Activated naive CD8-positive, alpha-beta T cell treated with anti-CD3 and anti-CD28 coated beads, Interleukin-2, amount 50 U/mL, for 24 hours (primary cell): ENCODE results near the gene PHETA1.
"Not testable (repeated sequence)": the region's sequence is repeated elsewhere in the genome, so short reads cannot be mapped to it uniquely, and the experiment has no call there.

ENCODE experiments used
- ATAC-seq: fragments of 150-1000 bp; cut with Tn5 transposase; one replicate; pipeline ENCODE4 v1.10.0; 2021
- DNase-seq: peaks from one replicate; pipeline ENCODE4 v3.0.0; 2021
- H3K27ac Mint-ChIP-seq: one replicate; pipeline ENCODE4 v1.8.0; 2021; ENCODE audit warnings: mild to moderate bottlenecking, mixed read lengths
- H3K27me3 Mint-ChIP-seq: one replicate; pipeline ENCODE4 v1.8.0; 2021; ENCODE audit warnings: mixed read lengths
- H3K36me3 Mint-ChIP-seq: one replicate; pipeline ENCODE4 v1.8.0; 2021; ENCODE audit warnings: low read depth, mixed read lengths
- H3K4me1 Mint-ChIP-seq: one replicate; pipeline ENCODE4 v1.8.0; 2021; ENCODE audit warnings: mixed read lengths
- H3K4me3 Mint-ChIP-seq: one replicate; pipeline ENCODE4 v1.8.0; 2021; ENCODE audit warnings: mild to moderate bottlenecking, moderate library complexity, mixed read lengths
- H3K9me3 Mint-ChIP-seq: one replicate; pipeline ENCODE4 v1.8.0; 2021; ENCODE audit warnings: mixed read lengths

The PHETA1 gene

DNA sequence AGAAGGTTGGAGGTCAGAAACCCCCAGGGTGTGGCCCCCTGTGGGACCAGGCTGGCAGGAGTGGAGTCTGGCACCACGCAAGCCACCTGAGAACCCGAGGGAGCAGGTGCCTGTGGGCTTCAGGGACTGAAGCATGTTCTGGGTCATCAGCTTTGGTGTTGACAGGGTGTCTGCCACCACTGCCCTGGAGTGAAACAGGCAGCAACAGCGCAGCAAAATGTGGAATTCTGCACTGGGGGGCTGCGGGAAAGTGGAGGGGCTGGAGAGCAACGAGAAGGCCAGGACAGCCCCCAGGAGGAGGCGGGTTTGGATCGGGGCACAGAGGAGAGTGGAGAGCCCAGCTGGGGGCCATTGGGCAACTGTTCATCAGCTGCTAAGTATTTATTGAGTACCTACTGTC lies 15.9 kb downstream of the PHETA1 start:
- DNase-seq (no peak), ATAC-seq (no peak)
- Mint-ChIP-seq H3K27ac (no peak overlapping the region), H3K27me3 (no peaks in the 10 kb centered on the region), H3K4me3 (no peak overlapping the region), H3K36me3 (no peaks in the 10 kb centered on the region), H3K9me3 (peaks cover 11% of the 10 kb centered on the region), H3K4me1 (peaks cover 3% of the 10 kb centered on the region)

DNA sequence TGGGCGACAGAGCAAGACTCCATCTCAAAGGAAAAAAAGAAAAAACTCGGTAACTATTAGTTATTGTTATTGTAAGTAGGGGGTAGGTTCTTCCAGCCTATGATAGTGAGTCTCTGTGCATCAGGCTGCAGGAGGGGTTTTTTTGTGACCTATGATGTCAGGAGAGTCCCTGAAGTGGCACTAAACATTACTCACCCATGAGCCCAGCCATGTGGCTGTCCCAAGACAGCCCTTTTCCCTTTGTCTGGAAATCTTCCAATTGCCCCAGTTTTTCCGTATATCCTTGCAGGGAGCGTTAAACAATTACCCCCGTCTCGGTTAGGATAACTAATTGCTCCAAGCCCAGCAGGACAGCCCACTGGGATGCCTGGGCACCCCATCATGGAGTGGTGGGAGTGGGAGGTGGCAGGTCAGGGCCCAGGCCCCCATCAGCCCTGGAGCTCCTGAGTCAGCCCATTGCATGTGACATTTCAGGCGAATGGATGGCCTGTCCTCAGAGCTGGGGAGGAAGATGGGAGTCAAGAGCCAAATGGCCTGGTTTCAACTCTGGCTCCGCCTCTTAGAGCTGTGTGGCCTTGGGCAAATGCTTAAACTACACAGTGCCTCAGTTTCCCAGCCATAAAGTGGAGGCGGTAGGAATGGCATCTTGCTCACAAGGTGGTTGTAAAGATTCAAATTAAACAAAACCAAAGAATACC lies 16.4 kb downstream of the PHETA1 start:
- DNase-seq (no peak), ATAC-seq (peak; percentile 77)
- H3K27me3 Mint-ChIP-seq, result no peaks in the 10 kb centered on the region
- H3K9me3 Mint-ChIP-seq, result peaks cover 11% of the 10 kb centered on the region
- H3K4me3 Mint-ChIP-seq, result no peak overlapping the region
- H3K27ac Mint-ChIP-seq, result peak overlapping the region; percentile 40
- H3K4me1 Mint-ChIP-seq, result peaks cover 3% of the 10 kb centered on the region
- H3K36me3 Mint-ChIP-seq, result no peaks in the 10 kb centered on the region

GRCh38 chr12:111351026-111351425 lies 17.9 kb downstream of the PHETA1 start:
- no peak for ATAC-seq
- Mint-ChIP-seq H3K4me1 (peaks cover 3% of the 10 kb centered on the region), H3K36me3 (no peaks in the 10 kb centered on the region), H3K27ac (no peak overlapping the region), H3K4me3 (no peak overlapping the region), H3K9me3 (peaks cover 11% of the 10 kb centered on the region), H3K27me3 (no peaks in the 10 kb centered on the region)
- DNase-seq, result no peak

DNA sequence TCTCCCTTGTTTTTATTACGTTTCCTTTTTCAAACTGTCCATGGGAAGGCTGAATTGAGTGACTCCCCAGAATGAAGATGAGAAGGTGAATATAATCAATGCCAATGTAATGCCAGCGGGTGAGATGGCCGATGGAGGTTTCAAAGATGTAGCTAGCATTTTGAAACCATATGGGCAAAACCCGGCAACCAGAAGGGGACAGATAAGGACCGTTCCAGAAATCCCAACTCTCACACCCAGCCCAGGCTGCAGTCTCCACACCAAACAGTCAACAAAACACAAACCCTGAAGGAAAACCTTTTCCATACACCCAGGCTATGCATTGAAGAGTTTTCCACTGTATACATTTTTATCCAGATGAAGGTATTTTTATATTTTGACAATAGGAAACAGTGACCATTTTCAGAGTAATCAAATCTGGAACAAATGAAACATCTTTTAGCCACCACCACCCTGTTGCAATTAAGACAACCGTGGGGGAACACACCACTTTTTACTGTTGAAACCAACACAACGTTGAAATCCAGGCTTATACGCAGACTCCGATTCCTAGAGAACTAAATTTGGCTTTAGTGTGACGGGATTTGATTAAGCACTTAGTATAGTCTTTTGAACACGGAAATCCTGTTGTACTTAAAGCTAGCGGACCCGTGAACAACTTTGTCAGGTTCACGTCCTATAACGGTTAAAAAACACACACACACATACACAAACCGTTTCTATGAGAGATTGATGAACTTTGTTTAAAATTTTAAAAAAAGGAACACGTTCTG lies 19.0 kb downstream of the PHETA1 start:
- H3K4me1 Mint-ChIP-seq, result peaks cover 3% of the 10 kb centered on the region
- no peak overlapping the region for H3K27ac Mint-ChIP-seq
- no peaks in the 10 kb centered on the region for H3K27me3 Mint-ChIP-seq
- no peak for DNase-seq
- no peaks in the 10 kb centered on the region for H3K36me3 Mint-ChIP-seq
- H3K9me3 Mint-ChIP-seq, result peaks cover 11% of the 10 kb centered on the region
- ATAC-seq, result no peak
- H3K4me3 Mint-ChIP-seq, result no peak overlapping the region

- H3K4me3 Mint-ChIP-seq, result no peak overlapping the region
- H3K36me3 Mint-ChIP-seq, result no peaks in the 10 kb centered on the region
- no peaks in the 10 kb centered on the region for H3K27me3 Mint-ChIP-seq
- H3K4me1 Mint-ChIP-seq, result peaks cover 3% of the 10 kb centered on the region
- no peak overlapping the region for H3K27ac Mint-ChIP-seq
- H3K9me3 Mint-ChIP-seq, result peaks cover 11% of the 10 kb centered on the region
- no peak for ATAC-seq
- DNase-seq, result no peak
These were observed 19.7 kb downstream of the PHETA1 start for GRCh38 chr12:111349101-111349747.

DNA sequence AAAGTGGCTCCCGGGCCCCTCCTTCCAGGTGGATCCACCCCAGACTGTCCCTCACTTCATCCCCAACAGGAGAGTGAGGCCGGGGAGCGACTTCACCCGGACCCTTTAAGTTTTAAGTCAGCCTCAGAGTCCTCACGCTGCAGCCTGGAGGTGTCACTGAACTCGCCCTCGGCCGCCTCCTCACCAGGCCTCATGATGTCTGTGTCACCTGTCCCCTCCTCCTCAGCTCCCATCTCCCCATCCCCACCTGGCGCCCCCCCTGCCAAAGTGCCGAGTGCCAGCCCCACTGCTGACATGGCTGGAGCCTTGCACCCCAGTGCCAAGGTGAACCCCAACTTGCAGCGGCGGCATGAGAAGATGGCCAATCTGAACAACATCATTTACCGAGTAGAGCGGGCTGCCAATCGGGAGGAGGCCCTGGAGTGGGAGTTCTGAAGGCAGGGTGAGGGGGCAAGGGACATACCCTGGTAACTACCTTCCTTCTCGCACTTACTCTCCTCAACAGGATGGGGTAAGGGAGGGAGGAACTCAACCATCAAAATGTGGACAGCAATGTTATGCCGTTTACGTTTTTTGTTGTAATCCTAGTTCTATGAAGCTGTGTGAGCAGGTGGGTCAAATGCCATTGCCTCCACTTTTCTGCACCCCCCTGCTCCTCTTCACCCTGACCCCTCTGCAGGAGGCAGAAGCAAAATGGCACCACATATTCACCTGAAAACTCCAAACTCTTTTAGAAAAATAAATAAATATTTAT lies 20.8 kb downstream of the PHETA1 start:
- DNase-seq (no peak), ATAC-seq (no peak)
- Mint-ChIP-seq H3K27me3 (no peaks in the 10 kb centered on the region), H3K9me3 (peaks cover 11% of the 10 kb centered on the region), H3K4me1 (peaks cover 3% of the 10 kb centered on the region), H3K4me3 (no peak overlapping the region), H3K36me3 (peaks cover 2% of the 10 kb centered on the region), H3K27ac (no peak overlapping the region)

GRCh38 chr12:111344254-111344875 lies 24.5 kb downstream of the PHETA1 start:
- Mint-ChIP-seq H3K27ac (no peak overlapping the region), H3K9me3 (peaks cover 10% of the 10 kb centered on the region), H3K4me1 (peaks cover 4% of the 10 kb centered on the region), H3K4me3 (no peak overlapping the region), H3K36me3 (peaks cover 3% of the 10 kb centered on the region), H3K27me3 (no peaks in the 10 kb centered on the region)
- no peak for ATAC-seq
- DNase-seq, result no peak

GRCh38 chr12:111343181-111343580 lies 25.7 kb downstream of the PHETA1 start:
- peaks cover 3% of the 10 kb centered on the region for H3K36me3 Mint-ChIP-seq
- DNase-seq, result no peak
- no peak for ATAC-seq
- H3K27ac Mint-ChIP-seq, result no peak overlapping the region
- peaks cover 4% of the 10 kb centered on the region for H3K4me1 Mint-ChIP-seq
- no peaks in the 10 kb centered on the region for H3K9me3 Mint-ChIP-seq
- H3K4me3 Mint-ChIP-seq, result no peak overlapping the region
- no peaks in the 10 kb centered on the region for H3K27me3 Mint-ChIP-seq

GRCh38 chr12:111342376-111342775 lies 26.5 kb downstream of the PHETA1 start:
- no peak for ATAC-seq
- Mint-ChIP-seq H3K4me1 (peaks cover 4% of the 10 kb centered on the region), H3K4me3 (no peak overlapping the region), H3K27ac (no peak overlapping the region), H3K9me3 (no peaks in the 10 kb centered on the region), H3K27me3 (no peaks in the 10 kb centered on the region), H3K36me3 (peaks cover 3% of the 10 kb centered on the region)
- DNase-seq, result no peak

GRCh38 chr12:111341426-111342065 lies 27.3 kb downstream of the PHETA1 start:
- Mint-ChIP-seq H3K27me3 (no peaks in the 10 kb centered on the region), H3K9me3 (no peaks in the 10 kb centered on the region), H3K27ac (no peak overlapping the region), H3K4me1 (peaks cover 4% of the 10 kb centered on the region), H3K4me3 (no peak overlapping the region), H3K36me3 (peaks cover 3% of the 10 kb centered on the region)
- DNase-seq (no peak), ATAC-seq (no peak)

DNA sequence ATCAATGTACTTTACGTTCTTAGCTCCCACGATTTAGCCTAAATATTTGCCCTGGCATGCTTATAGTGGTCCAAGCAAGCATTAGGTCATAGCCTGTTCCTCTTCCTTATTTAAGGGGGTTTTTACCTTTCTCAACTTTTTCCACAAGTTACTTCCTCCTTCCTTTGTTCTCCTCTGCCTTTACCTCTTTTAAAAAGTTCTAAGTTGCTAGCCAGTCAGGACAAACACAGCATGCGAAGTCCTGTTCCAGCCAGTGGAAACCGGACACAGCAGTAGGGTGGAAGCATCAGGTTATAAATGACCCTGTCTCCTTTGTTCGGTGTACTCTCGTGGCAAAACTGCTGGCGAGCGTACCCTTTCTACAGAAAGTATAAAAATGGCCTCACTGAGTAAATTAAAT lies 28.2 kb downstream of the PHETA1 start:
- H3K27ac Mint-ChIP-seq, ATAC-seq, H3K4me1 Mint-ChIP-seq, H3K4me3 Mint-ChIP-seq, H3K27me3 Mint-ChIP-seq, H3K9me3 Mint-ChIP-seq, H3K36me3 Mint-ChIP-seq, DNase-seq: not testable (repeated sequence)

DNA sequence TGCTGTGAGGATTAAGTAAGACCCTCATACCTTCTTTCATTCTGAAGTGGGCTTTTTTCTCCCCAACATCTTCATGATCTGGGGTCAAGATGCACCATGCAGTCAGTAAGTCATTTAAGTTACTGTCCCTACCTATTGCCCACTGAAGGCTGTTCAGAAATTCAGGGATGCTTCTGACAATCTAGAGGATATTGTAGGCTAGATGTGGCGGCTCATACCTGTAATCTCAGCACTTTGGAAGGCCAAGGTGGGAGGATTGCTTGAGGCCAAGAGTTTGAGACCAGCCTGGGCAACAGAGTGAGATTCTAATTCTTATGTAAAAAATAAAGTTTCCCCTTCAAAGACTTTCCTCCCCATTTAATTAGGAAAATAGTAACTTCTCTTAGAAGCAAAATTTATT lies 28.7 kb downstream of the PHETA1 start:
- Mint-ChIP-seq H3K27me3 (no peaks in the 10 kb centered on the region), H3K9me3 (no peaks in the 10 kb centered on the region), H3K4me1 (peaks cover 4% of the 10 kb centered on the region), H3K27ac (no peak overlapping the region), H3K36me3 (peaks cover 3% of the 10 kb centered on the region), H3K4me3 (no peak overlapping the region)
- DNase-seq (no peak), ATAC-seq (no peak)

- Mint-ChIP-seq H3K4me3 (no peak overlapping the region), H3K27me3 (no peaks in the 10 kb centered on the region), H3K4me1 (peaks cover 4% of the 10 kb centered on the region), H3K36me3 (peaks cover 3% of the 10 kb centered on the region), H3K27ac (no peak overlapping the region), H3K9me3 (no peaks in the 10 kb centered on the region)
- no peak for ATAC-seq
- no peak for DNase-seq
These were observed 29.5 kb downstream of the PHETA1 start for GRCh38 chr12:111339321-111339938.
